Measurements from ENCODE around the gene PHKG2. TPM values are rescaled to one million over a fixed set of nuclear protein-coding genes. Genes with fewer than 3 reads are reported as not detected.
A peak's percentile ranks its signal among the peaks of the same experiment; 100 is the strongest.

PHKG2 gene
- total and polyA plus RNA-seq, 7 donors, result 10.1 to 21.3 (median 13.2) TPM

GRCh38 chr16:30711712-30712111 lies 36.5 kb upstream of the PHKG2 start:
- H3K4me1 ChIP-seq, result no peaks in the 10 kb centered on the region
- H3K36me3 ChIP-seq (ENCODE audit: insufficient read depth in 1 of 2, low read depth in 1 of 2), result peaks cover 40 to 100% of the 10 kb centered on the region in 2 donors
- no peak overlapping the region for H3K27ac ChIP-seq
- intact Hi-C loops (cut with DNase I), result loop anchor here in 1 of 2 donors (5.0 kb wide), 1 partner anchor 36 kb away; the partner anchor contains the start of gene PHKG2
- no peaks in the 10 kb centered on the region for H3K9me3 ChIP-seq
- 98 to 100% (median 100%) methylated on average over 1 of the region's 1 CpG for WGBS, 3 donors
- no peak overlapping the region for H3K4me3 ChIP-seq
- ATAC-seq, result no peak
- TF ChIP-seq CTCF (IDR thresholded peaks at IDR 0.05), result no peak
- DNase-seq, result no peak
- H3K27me3 ChIP-seq (ENCODE audit: insufficient read depth in 3 of 3, low read length in 2 of 3), result no peaks in the 10 kb centered on the region

DNA sequence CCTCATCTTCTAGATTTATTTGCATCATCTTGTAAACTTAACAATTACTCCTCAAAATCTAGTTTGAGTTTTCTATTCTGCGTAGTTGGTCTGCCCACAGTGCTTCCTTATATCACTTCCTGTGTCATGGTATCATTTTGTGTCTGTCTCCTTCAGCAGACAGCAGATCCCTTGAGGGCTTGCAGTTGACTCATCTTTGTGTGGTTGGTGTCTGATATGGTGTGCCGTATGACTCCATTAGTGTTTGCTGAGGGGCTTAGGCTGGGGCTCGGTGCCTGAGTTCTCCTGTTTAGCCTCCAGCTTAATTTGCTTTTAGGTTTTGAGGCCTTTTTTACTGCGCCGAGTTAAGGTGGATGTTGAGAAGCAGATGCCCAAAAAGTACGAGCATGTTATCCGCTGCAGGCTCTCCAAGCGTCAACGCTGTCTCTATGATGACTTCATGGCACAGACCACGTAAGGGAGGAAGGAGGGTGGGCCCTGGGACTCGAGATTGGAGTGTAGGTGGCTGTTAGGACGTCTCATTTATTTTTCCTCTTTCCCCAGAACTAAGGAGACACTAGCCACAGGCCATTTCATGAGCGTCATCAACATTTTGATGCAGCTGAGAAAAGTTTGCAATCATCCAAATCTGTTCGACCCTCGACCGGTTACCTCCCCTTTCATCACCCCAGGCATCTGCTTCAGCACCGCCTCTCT lies 32.3 kb upstream of the PHKG2 start:
- no peak for TF ChIP-seq CTCF (IDR thresholded peaks at IDR 0.05)
- H3K27ac ChIP-seq, result peak overlapping the region; percentile 16
- no peak for DNase-seq
- intact Hi-C loops (cut with DNase I), result no loop called here
- ATAC-seq, result no peak
- 80 to 87% (median 81%) methylated on average over 17 of the region's 17 CpGs for WGBS, 3 donors
- H3K4me1 ChIP-seq, result no peaks in the 10 kb centered on the region
- peaks cover 33 to 100% of the 10 kb centered on the region in 2 donors for H3K36me3 ChIP-seq (ENCODE audit: insufficient read depth in 1 of 2, low read depth in 1 of 2)
- H3K4me3 ChIP-seq, result no peak overlapping the region
- no peaks in the 10 kb centered on the region for H3K9me3 ChIP-seq
- H3K27me3 ChIP-seq (ENCODE audit: insufficient read depth in 3 of 3, low read length in 2 of 3), result no peaks in the 10 kb centered on the region

GRCh38 chr16:30720086-30720485 lies 28.1 kb upstream of the PHKG2 start:
- Histone ChIP-seq H3K4me1 (no peaks in the 10 kb centered on the region), H3K27ac (no peak overlapping the region), H3K27me3 (ENCODE audit: insufficient read depth in 3 of 3, low read length in 2 of 3) (no peaks in the 10 kb centered on the region), H3K4me3 (no peak overlapping the region), H3K9me3 (no peaks in the 10 kb centered on the region), H3K36me3 (ENCODE audit: insufficient read depth in 1 of 2, low read depth in 1 of 2) (peaks cover 22 to 100% of the 10 kb centered on the region in 2 donors)
- WGBS, 3 donors, result 85 to 90% (median 87%) methylated on average over 11 of the region's 11 CpGs
- no peak for DNase-seq
- intact Hi-C loops (cut with DNase I), result no loop called here
- ATAC-seq, result no peak
- no peak for TF ChIP-seq CTCF (IDR thresholded peaks at IDR 0.05)

DNA sequence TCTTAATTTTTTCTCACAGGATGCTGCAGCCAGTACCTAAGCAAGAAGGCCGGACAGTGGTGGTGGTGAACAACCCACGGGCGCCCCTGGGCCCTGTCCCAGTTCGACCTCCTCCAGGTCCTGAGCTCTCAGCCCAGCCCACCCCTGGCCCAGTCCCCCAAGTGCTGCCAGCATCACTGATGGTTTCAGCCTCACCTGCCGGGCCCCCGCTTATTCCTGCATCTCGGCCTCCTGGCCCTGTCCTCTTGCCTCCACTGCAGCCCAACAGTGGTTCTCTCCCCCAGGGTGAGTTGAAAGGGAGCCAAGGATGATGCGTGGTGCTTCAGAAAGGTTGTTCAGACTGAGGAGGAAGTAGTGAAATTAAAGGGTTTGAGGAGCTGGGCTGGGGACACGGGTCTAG lies 27.5 kb upstream of the PHKG2 start:
- Histone ChIP-seq H3K4me1 (no peaks in the 10 kb centered on the region), H3K9me3 (no peaks in the 10 kb centered on the region), H3K27me3 (ENCODE audit: insufficient read depth in 3 of 3, low read length in 2 of 3) (no peaks in the 10 kb centered on the region), H3K27ac (no peak overlapping the region), H3K4me3 (no peak overlapping the region), H3K36me3 (ENCODE audit: insufficient read depth in 1 of 2, low read depth in 1 of 2) (peaks cover 21 to 100% of the 10 kb centered on the region in 2 donors)
- ATAC-seq (no peak), DNase-seq (no peak)
- no peak for TF ChIP-seq CTCF (IDR thresholded peaks at IDR 0.05)
- intact Hi-C loops (cut with DNase I), result no loop called here
- WGBS, 3 donors, result 81 to 83% (median 81%) methylated on average over 9 of the region's 9 CpGs

- intact Hi-C loops (cut with DNase I), result no loop called here
- peaks cover 19 to 100% of the 10 kb centered on the region in 2 donors for H3K36me3 ChIP-seq (ENCODE audit: insufficient read depth in 1 of 2, low read depth in 1 of 2)
- 93 to 95% (median 94%) methylated on average over 8 of the region's 8 CpGs for WGBS, 3 donors
- no peak for TF ChIP-seq CTCF (IDR thresholded peaks at IDR 0.05)
- ATAC-seq (no peak), DNase-seq (no peak)
- H3K27ac ChIP-seq, result no peak overlapping the region
- H3K4me1 ChIP-seq, result no peaks in the 10 kb centered on the region
- no peaks in the 10 kb centered on the region for H3K27me3 ChIP-seq (ENCODE audit: insufficient read depth in 3 of 3, low read length in 2 of 3)
- no peak overlapping the region for H3K4me3 ChIP-seq
- no peaks in the 10 kb centered on the region for H3K9me3 ChIP-seq
Observed at GRCh38 chr16:30721167-30721566, 27.1 kb upstream of the PHKG2 start.

All from psoas muscle (tissue), 8 donors.